ENCODE results near the gene CTNND2.

The CTNND2 gene

DNA sequence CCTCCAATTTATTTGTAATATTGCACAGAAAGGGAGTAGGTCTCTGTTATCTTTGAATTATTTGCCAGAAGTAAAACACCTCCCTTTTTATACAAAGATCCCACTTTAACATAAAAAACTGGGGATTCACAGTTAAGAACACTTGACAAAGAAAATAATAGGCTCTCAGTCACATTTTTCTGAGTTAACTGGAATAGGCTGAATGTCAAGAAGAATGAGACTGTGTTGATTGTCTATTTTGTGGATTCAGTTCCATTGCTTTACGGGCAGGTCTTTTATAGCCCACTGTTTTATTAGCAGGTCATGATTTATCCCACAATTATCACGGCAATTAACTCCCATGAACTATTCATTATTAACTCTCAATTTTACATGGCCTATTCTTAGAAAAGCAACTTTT, 427.4 kb downstream of the CTNND2 start:
- no peak overlapping the region for H3K9ac ChIP-seq (ENCODE audit: low read depth, low read length)
- no peaks in the 10 kb centered on the region for H3K27me3 ChIP-seq (ENCODE audit: control insufficient read depth, insufficient read depth, low read length)
- no peaks in the 10 kb centered on the region for H3K4me1 ChIP-seq (ENCODE audit: control insufficient read depth, insufficient read depth, low read length)
- no peak overlapping the region for H3K4me3 ChIP-seq (ENCODE audit: low read depth, low read length)
- no peaks in the 10 kb centered on the region for H3K9me3 ChIP-seq (ENCODE audit: control insufficient read depth, insufficient read depth, low read length)
- H3K36me3 ChIP-seq (ENCODE audit: control insufficient read depth, insufficient read depth, low read length), result no peaks in the 10 kb centered on the region

DNA sequence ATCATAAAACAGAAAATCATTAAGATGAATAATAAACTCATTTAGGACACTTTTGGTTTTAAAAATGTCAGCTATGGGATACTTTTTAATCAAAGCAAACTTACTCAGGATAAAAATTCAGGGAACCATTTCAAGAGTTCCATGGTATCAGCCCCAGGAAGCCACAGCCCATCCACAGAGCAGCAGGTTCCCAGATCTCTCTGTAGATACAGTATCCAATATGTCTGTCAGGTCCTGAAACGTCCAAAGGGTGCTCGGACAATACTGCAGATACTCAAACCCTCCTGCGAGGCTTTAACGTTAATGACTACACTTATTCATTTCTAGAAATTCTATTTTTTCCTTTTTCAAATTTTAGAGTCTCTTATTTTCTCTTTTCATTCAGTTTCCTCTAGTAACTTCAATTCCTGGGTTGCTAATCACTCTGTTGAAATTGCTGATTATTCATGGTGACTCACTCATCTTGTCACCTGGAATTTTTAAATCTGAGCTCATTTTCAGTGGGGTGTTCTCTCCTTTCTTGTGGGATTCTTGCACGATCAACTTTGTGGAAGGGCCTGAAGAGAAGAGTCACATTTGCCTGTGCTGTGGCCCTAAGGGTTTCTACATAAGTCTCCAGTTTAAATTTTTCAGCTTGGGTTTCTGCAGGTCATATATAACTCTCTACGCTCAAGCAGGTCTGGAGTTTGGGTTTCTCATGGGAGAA, 435.8 kb downstream of the CTNND2 start:
- H3K9me3 ChIP-seq (ENCODE audit: control insufficient read depth, insufficient read depth, low read length), result no peaks in the 10 kb centered on the region
- no peaks in the 10 kb centered on the region for H3K36me3 ChIP-seq (ENCODE audit: control insufficient read depth, insufficient read depth, low read length)
- no peaks in the 10 kb centered on the region for H3K27me3 ChIP-seq (ENCODE audit: control insufficient read depth, insufficient read depth, low read length)

DNA sequence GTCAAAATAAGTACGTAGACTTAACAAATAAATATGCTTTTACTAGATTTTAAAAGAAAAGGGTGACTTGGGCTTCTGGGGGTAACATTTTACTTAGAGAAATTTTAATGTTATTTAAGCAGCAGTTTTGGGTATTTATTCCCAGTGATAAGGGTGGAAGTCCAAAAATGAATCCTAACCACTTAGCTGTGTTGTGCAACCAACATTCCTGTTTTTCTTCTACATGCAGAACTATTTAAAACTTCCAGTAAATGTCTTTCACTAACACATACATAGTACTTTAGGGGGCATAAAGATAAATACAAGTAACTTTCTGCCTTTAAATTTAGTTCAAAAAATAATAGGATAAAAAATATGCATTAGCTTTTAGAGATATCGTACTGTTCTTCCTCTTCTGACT, 436.7 kb downstream of the CTNND2 start:
- H3K9ac ChIP-seq (ENCODE audit: low read depth, low read length), result no peak overlapping the region
- no peaks in the 10 kb centered on the region for H3K36me3 ChIP-seq (ENCODE audit: control insufficient read depth, insufficient read depth, low read length)
- H3K4me1 ChIP-seq (ENCODE audit: control insufficient read depth, insufficient read depth, low read length), result no peaks in the 10 kb centered on the region
- no peaks in the 10 kb centered on the region for H3K9me3 ChIP-seq (ENCODE audit: control insufficient read depth, insufficient read depth, low read length)
- no peak overlapping the region for H3K4me3 ChIP-seq (ENCODE audit: low read depth, low read length)
- H3K27me3 ChIP-seq (ENCODE audit: control insufficient read depth, insufficient read depth, low read length), result no peaks in the 10 kb centered on the region

More for the DNA sequence above, 435.8 kb downstream of the CTNND2 start:
- Histone ChIP-seq H3K4me3 (ENCODE audit: low read depth, low read length) (no peak overlapping the region), H3K4me1 (ENCODE audit: control insufficient read depth, insufficient read depth, low read length) (no peaks in the 10 kb centered on the region), H3K9ac (ENCODE audit: low read depth, low read length) (no peak overlapping the region)

GRCh38 chr5:11459716-11460115, 444.5 kb downstream of the CTNND2 start:
- Histone ChIP-seq H3K9me3 (ENCODE audit: control insufficient read depth, insufficient read depth, low read length) (no peaks in the 10 kb centered on the region), H3K4me3 (ENCODE audit: low read depth, low read length) (no peak overlapping the region), H3K9ac (ENCODE audit: low read depth, low read length) (no peak overlapping the region), H3K36me3 (ENCODE audit: control insufficient read depth, insufficient read depth, low read length) (no peaks in the 10 kb centered on the region), H3K4me1 (ENCODE audit: control insufficient read depth, insufficient read depth, low read length) (no peaks in the 10 kb centered on the region), H3K27me3 (ENCODE audit: control insufficient read depth, insufficient read depth, low read length) (no peaks in the 10 kb centered on the region)

DNA sequence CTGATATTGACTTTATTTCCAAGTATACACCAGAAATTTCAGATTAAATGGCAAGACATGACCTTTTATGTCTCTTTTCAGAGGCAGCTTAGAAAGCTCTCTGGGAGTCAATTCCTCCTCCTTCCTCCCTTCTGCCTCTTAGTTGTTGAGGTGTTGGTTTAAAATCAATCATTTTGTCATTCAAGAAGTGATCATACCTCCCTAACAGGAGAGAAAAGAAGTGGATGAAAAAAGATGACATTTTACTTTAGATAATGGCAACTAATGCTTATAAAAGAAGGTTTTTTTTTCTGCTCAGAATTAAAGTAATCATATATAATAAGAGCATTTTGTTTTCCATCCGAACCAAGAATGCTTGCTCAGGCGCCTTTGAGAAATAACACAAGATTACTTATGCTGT, 448.7 kb downstream of the CTNND2 start:
- H3K9ac ChIP-seq (ENCODE audit: low read depth, low read length), result no peak overlapping the region
- no peaks in the 10 kb centered on the region for H3K9me3 ChIP-seq (ENCODE audit: control insufficient read depth, insufficient read depth, low read length)

GRCh38 chr5:11452852-11453251, 451.4 kb downstream of the CTNND2 start:
- H3K9me3 ChIP-seq (ENCODE audit: control insufficient read depth, insufficient read depth, low read length), result no peaks in the 10 kb centered on the region
- H3K9ac ChIP-seq (ENCODE audit: low read depth, low read length), result no peak overlapping the region
- H3K27me3 ChIP-seq (ENCODE audit: control insufficient read depth, insufficient read depth, low read length), result no peaks in the 10 kb centered on the region
- H3K4me3 ChIP-seq (ENCODE audit: low read depth, low read length), result no peak overlapping the region
- no peaks in the 10 kb centered on the region for H3K36me3 ChIP-seq (ENCODE audit: control insufficient read depth, insufficient read depth, low read length)
- no peaks in the 10 kb centered on the region for H3K4me1 ChIP-seq (ENCODE audit: control insufficient read depth, insufficient read depth, low read length)

More for the DNA sequence above, 448.7 kb downstream of the CTNND2 start:
- Histone ChIP-seq H3K27me3 (ENCODE audit: control insufficient read depth, insufficient read depth, low read length) (no peaks in the 10 kb centered on the region), H3K36me3 (ENCODE audit: control insufficient read depth, insufficient read depth, low read length) (no peaks in the 10 kb centered on the region), H3K4me1 (ENCODE audit: control insufficient read depth, insufficient read depth, low read length) (no peaks in the 10 kb centered on the region), H3K4me3 (ENCODE audit: low read depth, low read length) (no peak overlapping the region)

DNA sequence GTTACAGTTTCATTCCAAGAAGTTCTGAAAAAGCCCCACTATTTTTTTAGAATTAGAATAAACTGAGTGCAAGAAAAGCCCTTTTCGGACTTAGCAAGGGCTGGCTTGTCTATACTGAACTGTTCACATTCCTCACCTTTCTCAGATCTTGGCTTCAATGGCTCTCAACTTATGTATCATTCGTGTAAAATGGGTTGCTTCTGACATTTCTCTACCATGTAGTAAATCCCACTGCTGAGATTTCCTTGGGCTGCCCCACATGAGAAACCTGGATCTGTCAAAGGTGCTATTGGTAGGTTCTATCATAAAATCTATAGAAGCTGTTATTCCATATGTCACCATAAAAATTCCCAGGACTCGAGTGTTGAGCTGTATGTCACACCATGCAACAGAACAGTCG, 454.3 kb downstream of the CTNND2 start:
- no peaks in the 10 kb centered on the region for H3K9me3 ChIP-seq (ENCODE audit: control insufficient read depth, insufficient read depth, low read length)
- H3K4me1 ChIP-seq (ENCODE audit: control insufficient read depth, insufficient read depth, low read length), result no peaks in the 10 kb centered on the region
- H3K4me3 ChIP-seq (ENCODE audit: low read depth, low read length), result no peak overlapping the region
- no peak overlapping the region for H3K9ac ChIP-seq (ENCODE audit: low read depth, low read length)
- no peaks in the 10 kb centered on the region for H3K27me3 ChIP-seq (ENCODE audit: control insufficient read depth, insufficient read depth, low read length)
- H3K36me3 ChIP-seq (ENCODE audit: control insufficient read depth, insufficient read depth, low read length), result no peaks in the 10 kb centered on the region

GRCh38 chr5:11449217-11449616, 455.0 kb downstream of the CTNND2 start:
- Histone ChIP-seq H3K9me3 (ENCODE audit: control insufficient read depth, insufficient read depth, low read length) (no peaks in the 10 kb centered on the region), H3K27me3 (ENCODE audit: control insufficient read depth, insufficient read depth, low read length) (no peaks in the 10 kb centered on the region), H3K9ac (ENCODE audit: low read depth, low read length) (no peak overlapping the region), H3K4me3 (ENCODE audit: low read depth, low read length) (no peak overlapping the region), H3K36me3 (ENCODE audit: control insufficient read depth, insufficient read depth, low read length) (no peaks in the 10 kb centered on the region), H3K4me1 (ENCODE audit: control insufficient read depth, insufficient read depth, low read length) (no peaks in the 10 kb centered on the region)

DNA sequence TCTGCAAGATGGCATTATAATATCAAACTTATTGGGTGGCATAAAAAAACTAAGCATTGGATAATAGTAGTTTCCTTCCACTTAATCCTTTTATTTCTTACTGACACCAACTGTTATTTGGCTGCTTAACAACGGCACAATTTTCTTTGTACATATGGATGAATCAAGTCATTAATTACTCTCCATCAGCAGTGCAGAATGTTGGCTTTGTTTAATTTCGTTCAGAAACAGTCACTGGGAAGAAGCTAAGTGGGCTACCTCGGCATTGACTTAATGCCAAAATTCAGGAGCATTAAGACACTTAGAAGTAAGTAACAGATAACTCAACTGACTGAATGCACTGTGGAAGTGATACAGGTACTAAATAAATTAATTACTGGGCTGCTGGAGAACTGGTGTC, 460.4 kb downstream of the CTNND2 start:
- H3K4me3 ChIP-seq (ENCODE audit: low read depth, low read length), result no peak overlapping the region
- H3K4me1 ChIP-seq (ENCODE audit: control insufficient read depth, insufficient read depth, low read length), result no peaks in the 10 kb centered on the region
- no peaks in the 10 kb centered on the region for H3K9me3 ChIP-seq (ENCODE audit: control insufficient read depth, insufficient read depth, low read length)
- no peak overlapping the region for H3K9ac ChIP-seq (ENCODE audit: low read depth, low read length)
- no peaks in the 10 kb centered on the region for H3K27me3 ChIP-seq (ENCODE audit: control insufficient read depth, insufficient read depth, low read length)
- H3K36me3 ChIP-seq (ENCODE audit: control insufficient read depth, insufficient read depth, low read length), result no peaks in the 10 kb centered on the region

DNA sequence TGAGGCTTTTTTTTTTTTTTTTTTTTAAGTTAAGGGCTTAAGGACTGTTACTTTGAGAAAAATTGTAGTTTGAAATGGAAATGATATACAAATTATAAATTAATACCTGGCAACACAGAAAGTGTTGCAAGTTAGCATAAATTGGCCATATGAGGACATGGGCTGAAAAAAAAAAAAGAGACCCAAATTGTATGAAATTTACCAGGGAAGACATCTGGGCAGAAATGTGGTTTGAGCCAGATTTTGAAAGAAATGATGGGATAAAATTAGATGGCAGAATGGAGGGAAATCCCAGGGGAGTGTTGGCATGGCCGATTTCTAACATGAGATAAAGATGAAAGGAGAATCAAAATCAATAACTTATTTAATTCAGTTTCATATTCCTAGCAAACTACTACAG, 472.1 kb downstream of the CTNND2 start:
- H3K9ac ChIP-seq (ENCODE audit: low read depth, low read length), result no peak overlapping the region
- no peaks in the 10 kb centered on the region for H3K4me1 ChIP-seq (ENCODE audit: control insufficient read depth, insufficient read depth, low read length)
- no peak overlapping the region for H3K4me3 ChIP-seq (ENCODE audit: low read depth, low read length)
- no peaks in the 10 kb centered on the region for H3K27me3 ChIP-seq (ENCODE audit: control insufficient read depth, insufficient read depth, low read length)
- H3K36me3 ChIP-seq (ENCODE audit: control insufficient read depth, insufficient read depth, low read length), result no peaks in the 10 kb centered on the region
- H3K9me3 ChIP-seq (ENCODE audit: control insufficient read depth, insufficient read depth, low read length), result no peaks in the 10 kb centered on the region

DNA sequence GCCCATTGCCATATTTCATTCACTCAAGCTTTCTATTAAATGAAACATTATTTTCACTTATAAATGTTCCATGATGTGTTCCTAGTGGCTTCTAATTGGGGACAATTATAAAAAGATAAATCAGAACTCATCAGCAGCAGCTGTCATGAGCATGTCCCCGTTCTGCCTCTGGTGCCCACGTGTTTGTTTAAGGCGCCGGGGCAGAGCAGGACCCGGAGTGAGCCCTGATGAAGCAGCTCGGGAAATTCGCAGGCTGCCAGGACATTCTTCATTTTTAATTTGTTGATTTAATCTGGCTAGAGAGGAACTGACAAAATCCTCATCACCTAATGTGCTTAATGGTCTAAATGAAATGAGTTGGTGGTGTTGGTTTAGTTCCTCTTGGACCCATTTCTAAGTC, 475.0 kb downstream of the CTNND2 start:
- H3K9me3 ChIP-seq (ENCODE audit: control insufficient read depth, insufficient read depth, low read length), result no peaks in the 10 kb centered on the region
- no peaks in the 10 kb centered on the region for H3K4me1 ChIP-seq (ENCODE audit: control insufficient read depth, insufficient read depth, low read length)
- H3K9ac ChIP-seq (ENCODE audit: low read depth, low read length), result no peak overlapping the region
- no peaks in the 10 kb centered on the region for H3K27me3 ChIP-seq (ENCODE audit: control insufficient read depth, insufficient read depth, low read length)
- no peaks in the 10 kb centered on the region for H3K36me3 ChIP-seq (ENCODE audit: control insufficient read depth, insufficient read depth, low read length)
- no peak overlapping the region for H3K4me3 ChIP-seq (ENCODE audit: low read depth, low read length)

DNA sequence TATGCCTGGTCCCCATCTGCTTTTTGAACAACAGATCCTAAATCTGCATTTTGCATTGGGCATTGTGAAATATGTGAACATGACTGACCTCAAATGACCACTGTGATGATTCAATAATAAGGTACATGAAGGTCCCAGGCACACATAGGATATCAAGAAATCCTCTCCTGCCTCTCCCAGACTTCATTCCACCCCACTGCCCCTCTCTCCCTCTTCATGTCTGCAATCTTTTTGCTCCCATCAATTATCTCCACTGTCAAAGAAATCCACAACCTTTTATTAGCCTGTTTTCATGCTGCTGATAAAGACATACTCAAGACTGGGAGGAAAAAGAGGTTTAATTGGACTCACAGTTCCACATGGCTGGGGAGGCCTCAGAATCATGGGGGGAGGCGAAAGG, 476.7 kb downstream of the CTNND2 start:
- no peaks in the 10 kb centered on the region for H3K27me3 ChIP-seq (ENCODE audit: control insufficient read depth, insufficient read depth, low read length)

More for the DNA sequence above, 476.7 kb downstream of the CTNND2 start:
- H3K4me1 ChIP-seq (ENCODE audit: control insufficient read depth, insufficient read depth, low read length), result no peaks in the 10 kb centered on the region
- H3K36me3 ChIP-seq (ENCODE audit: control insufficient read depth, insufficient read depth, low read length), result no peaks in the 10 kb centered on the region
- no peak overlapping the region for H3K4me3 ChIP-seq (ENCODE audit: low read depth, low read length)
- H3K9me3 ChIP-seq (ENCODE audit: control insufficient read depth, insufficient read depth, low read length), result no peaks in the 10 kb centered on the region
- H3K9ac ChIP-seq (ENCODE audit: low read depth, low read length), result no peak overlapping the region
